Thyroid gland (tissue), 4 donors: ENCODE data around the gene DAPK1.

Experiments used
- POLR2A ChIP-seq, 2 donors: fragments of 450-650 bp; IDR thresholded peaks; one replicate each; pipeline ENCODE4 v1.6.1; 2017; ENCODE audit warnings: antibody characterized with exemption in 2 of 2, mild to moderate bottlenecking in 2 of 2, moderate library complexity in 1 of 2
- TF ChIP-seq, protein P1 (sequence below), 6 experiments: fragments of 200-600 bp in 3 of 6; fragments of 450-650 bp in 3 of 6; sonication (generic) in 3 of 6; IDR thresholded peaks; one replicate each; pipeline ENCODE4 v1.5.1; 2016 to 2019; ENCODE audit warnings: antibody characterized with exemption in 6 of 6, mild to moderate bottlenecking in 2 of 6, inconsistent platforms in 1 of 6, moderate library complexity in 1 of 6

DNA sequence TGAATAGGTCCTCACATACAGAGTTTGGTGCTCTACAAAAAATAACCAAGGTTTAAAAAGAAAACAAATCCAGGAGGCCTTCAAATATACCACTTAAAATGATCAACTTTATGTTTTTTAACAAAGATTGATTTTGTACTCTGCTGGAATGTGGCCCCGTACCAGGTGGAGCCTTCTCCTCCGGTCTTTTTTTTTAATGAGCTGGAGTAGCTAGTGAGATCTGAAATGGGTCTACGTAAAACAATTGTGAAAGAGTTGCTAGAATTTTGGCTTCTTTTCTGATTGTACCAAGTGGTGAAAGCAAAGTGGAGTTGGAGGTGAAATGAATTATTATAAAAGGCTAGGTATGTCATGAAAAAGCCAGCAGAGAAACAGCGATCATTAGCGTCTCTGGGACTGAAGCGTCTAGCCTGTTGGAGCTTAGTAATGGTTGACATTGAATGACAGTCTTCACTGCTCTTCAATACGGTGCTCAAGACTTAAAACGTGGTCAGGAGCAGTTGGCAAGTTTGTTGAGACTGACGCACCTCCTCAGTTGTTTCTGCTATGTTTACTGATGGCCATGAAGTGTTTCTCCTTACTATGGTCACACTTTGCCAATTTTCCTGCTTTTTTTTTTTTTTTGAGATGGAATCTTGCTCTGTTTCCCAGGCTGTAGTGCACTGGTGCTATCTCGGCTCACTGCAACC is 84.4 kb downstream of the DAPK1 start:
- no peak for TF ChIP-seq POLR2A (IDR thresholded peaks at IDR 0.05)
- TF ChIP-seq, protein P1, sequence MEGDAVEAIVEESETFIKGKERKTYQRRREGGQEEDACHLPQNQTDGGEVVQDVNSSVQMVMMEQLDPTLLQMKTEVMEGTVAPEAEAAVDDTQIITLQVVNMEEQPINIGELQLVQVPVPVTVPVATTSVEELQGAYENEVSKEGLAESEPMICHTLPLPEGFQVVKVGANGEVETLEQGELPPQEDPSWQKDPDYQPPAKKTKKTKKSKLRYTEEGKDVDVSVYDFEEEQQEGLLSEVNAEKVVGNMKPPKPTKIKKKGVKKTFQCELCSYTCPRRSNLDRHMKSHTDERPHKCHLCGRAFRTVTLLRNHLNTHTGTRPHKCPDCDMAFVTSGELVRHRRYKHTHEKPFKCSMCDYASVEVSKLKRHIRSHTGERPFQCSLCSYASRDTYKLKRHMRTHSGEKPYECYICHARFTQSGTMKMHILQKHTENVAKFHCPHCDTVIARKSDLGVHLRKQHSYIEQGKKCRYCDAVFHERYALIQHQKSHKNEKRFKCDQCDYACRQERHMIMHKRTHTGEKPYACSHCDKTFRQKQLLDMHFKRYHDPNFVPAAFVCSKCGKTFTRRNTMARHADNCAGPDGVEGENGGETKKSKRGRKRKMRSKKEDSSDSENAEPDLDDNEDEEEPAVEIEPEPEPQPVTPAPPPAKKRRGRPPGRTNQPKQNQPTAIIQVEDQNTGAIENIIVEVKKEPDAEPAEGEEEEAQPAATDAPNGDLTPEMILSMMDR (IDR thresholded peaks at IDR 0.05), result no peak
